HCT116 (cell line): ENCODE data around the gene CXADR. TPM values are rescaled to one million over a fixed set of nuclear protein-coding genes. Genes with fewer than 3 reads are reported as not detected.

ENCODE experiments used
- ATAC-seq: fragments of 200-7000 bp; cut with Tn5 transposase; 2 replicates; pipeline ENCODE4 v1.9.1; 2020; ENCODE audit warnings: mild to moderate bottlenecking, moderate library complexity
- BruUV-seq: library from RNA; stranded (reverse); fragments of 400-500 nt; replicated peaks from 2 replicates; lab custom pipeline; 2021; lab: Mats Ljungman, UMichigan
- CTCF ChIA-PET: fragments of 300-600 bp; sonication (Branson Sonifier 250); formaldehyde crosslinking; loops from one replicate; lab custom pipeline; 2021; ENCODE audit warnings: antibody characterized with exemption; lab: Charles Lee
- POLR2A ChIA-PET: fragments of 300-600, 350-600 bp; sonication (Branson Sonifier 250); formaldehyde crosslinking; loops from one replicate; lab custom pipeline; 2021; ENCODE audit warnings: antibody characterized with exemption; lab: Charles Lee
- RAD21 ChIA-PET, 2 experiments: fragments of 300-600 bp; sonication (Branson Sonifier 250); formaldehyde crosslinking; loops; one replicate each; lab custom pipeline; 2023; ENCODE audit warnings: low total read pairs in 2 of 2; ENCODE audit not compliant: uncharacterized antibody in 2 of 2, unreplicated experiment in 2 of 2, low non-redundant PET in 1 of 2; lab: Charles Lee
- DNase-seq: peaks from one replicate; pipeline ENCODE4 v3.0.0-alpha.2; 2010; ENCODE audit warnings: low read depth, low spot score
- H2AFZ ChIP-seq: fragments of 200-600 bp; shearing (Covaris generic), sonication (generic); 2 replicates; pipeline ENCODE4 v1.6.1; 2017; ENCODE audit warnings: low read depth, mixed run types, mixed read lengths, antibody characterized with exemption, low read length; ENCODE audit not compliant: poor library complexity, severe bottlenecking
- H3K27ac ChIP-seq: 2 replicates; pipeline ENCODE4 v1.5.1; 2012; ENCODE audit warnings: low read depth, low read length
- H3K27me3 ChIP-seq: fragments of 200-600 bp; sonication (generic); 2 replicates; pipeline ENCODE4 v1.6.1; 2016; ENCODE audit warnings: mixed run types, low read length, mixed read lengths; ENCODE audit not compliant: insufficient read depth
- H3K36me3 ChIP-seq, 2 experiments: fragments of 200-500 bp in 1 of 2; fragments of 200-600 bp in 1 of 2; sonication (Bioruptor generic) in 1 of 2; sonication (generic) in 1 of 2; 2 replicates each; pipeline versions ENCODE4 v1.5.1 to v1.6.1; 2014 to 2016; ENCODE audit warnings: low read length in 2 of 2, inconsistent platforms in 1 of 2, mixed read lengths in 1 of 2, mixed run types in 1 of 2; ENCODE audit not compliant: insufficient read depth in 2 of 2, control insufficient read depth in 1 of 2
- H3K4me1 ChIP-seq, 2 experiments: fragments of 200-600 bp in 1 of 2; sonication (generic) in 1 of 2; 2 replicates each; pipeline versions ENCODE4 v1.5.1 to v1.6.1; 2012 to 2017; ENCODE audit warnings: low read length in 2 of 2, inconsistent platforms in 1 of 2, mild to moderate bottlenecking in 1 of 2, mixed read lengths in 1 of 2, mixed run types in 1 of 2, moderate library complexity in 1 of 2; ENCODE audit not compliant: insufficient read depth in 2 of 2, control insufficient read depth in 1 of 2
- H3K4me2 ChIP-seq: fragments of 200-600 bp; sonication (generic); 2 replicates; pipeline ENCODE4 v1.6.1; 2017; ENCODE audit warnings: mixed run types, low read length, mixed read lengths
- H3K4me3 ChIP-seq, 2 experiments: fragments of 200-600 bp in 1 of 2; sonication (generic) in 1 of 2; replicated peaks in 1 of 2; 2 replicates each; pipeline ENCODE4 v1.5.1; 2011 to 2016; ENCODE audit warnings: low read length in 2 of 2, control low read depth in 1 of 2, low read depth in 1 of 2, mild to moderate bottlenecking in 1 of 2, mixed read lengths in 1 of 2, mixed run types in 1 of 2
- H3K79me2 ChIP-seq: fragments of 200-600 bp; sonication (generic); 2 replicates; pipeline ENCODE4 v1.6.1; 2017; ENCODE audit warnings: mild to moderate bottlenecking, mixed run types, low read length, moderate library complexity, mixed read lengths; ENCODE audit not compliant: insufficient read depth
- H3K9ac ChIP-seq: fragments of 200-600 bp; sonication (generic); 2 replicates; pipeline ENCODE4 v1.6.1; 2016; ENCODE audit warnings: low read length, mixed read lengths
- H3K9me2 ChIP-seq: fragments of 200-600 bp; sonication (generic), shearing (Covaris generic); 2 replicates; pipeline ENCODE4 v1.6.1; 2017; ENCODE audit warnings: mixed run types, mild to moderate bottlenecking, moderate library complexity; ENCODE audit not compliant: insufficient read depth
- H3K9me3 ChIP-seq, 2 experiments: fragments of 200-500 bp in 1 of 2; fragments of 200-600 bp in 1 of 2; sonication (Bioruptor generic) in 1 of 2; sonication (generic) in 1 of 2; 2 replicates each; pipeline ENCODE4 v1.6.1; 2014 to 2017; ENCODE audit warnings: low read length in 2 of 2, mixed read lengths in 2 of 2, inconsistent platforms in 1 of 2, low read depth in 1 of 2, mild to moderate bottlenecking in 1 of 2, mixed run types in 1 of 2, moderate library complexity in 1 of 2; ENCODE audit not compliant: control insufficient read depth in 1 of 2, insufficient read depth in 1 of 2
- H4K20me1 ChIP-seq: fragments of 200-600 bp; sonication (generic), shearing (Covaris generic); 2 replicates; pipeline ENCODE4 v1.6.1; 2017; ENCODE audit warnings: mixed run types, mild to moderate bottlenecking, moderate library complexity; ENCODE audit not compliant: insufficient read depth
- EZH2 ChIP-seq: fragments of 200-600 bp; sonication (generic); IDR thresholded peaks from 2 replicates; pipeline ENCODE4 v1.6.1; 2017; ENCODE audit warnings: antibody characterized with exemption, mixed run types
- FOSL1 ChIP-seq: IDR thresholded peaks from 2 replicates; pipeline ENCODE4 v1.6.1; 2012; ENCODE audit warnings: low read depth
- POLR2A ChIP-seq: IDR thresholded peaks from 2 replicates; pipeline ENCODE4 v1.7.0; 2011; ENCODE audit warnings: borderline replicate concordance; ENCODE audit not compliant: insufficient read depth, insufficient read length; ENCODE audit errors: extremely low read depth
- POLR2AphosphoS5 ChIP-seq: IDR thresholded peaks from 2 replicates; pipeline ENCODE4 v1.6.1; 2011; ENCODE audit warnings: mild to moderate bottlenecking, low read depth, low read length, moderate library complexity
- RAD21 ChIP-seq: IDR thresholded peaks from 2 replicates; pipeline ENCODE4 v1.6.1; 2012; ENCODE audit warnings: low read depth, mild to moderate bottlenecking
- SIN3A ChIP-seq: IDR thresholded peaks from 2 replicates; pipeline ENCODE4 v1.6.1; 2012; ENCODE audit warnings: low read depth
- TCF7L2 ChIP-seq: IDR thresholded peaks from 2 replicates; pipeline ENCODE4 v1.7.0; 2011; ENCODE audit warnings: borderline replicate concordance, inconsistent platforms; ENCODE audit not compliant: insufficient read depth, insufficient read length; ENCODE audit errors: extremely low read depth
- ZBTB33 ChIP-seq: IDR thresholded peaks from 2 replicates; pipeline ENCODE4 v1.6.1; 2011; ENCODE audit warnings: mild to moderate bottlenecking, low read length, moderate library complexity; ENCODE audit not compliant: insufficient replicate concordance; ENCODE audit errors: extremely low read depth
- ZFX ChIP-seq: fragments of 450-650 bp; IDR thresholded peaks from 2 replicates; pipeline ENCODE4 v1.6.1; 2017
- intact Hi-C: fragments of 100-400 bp; cut with micrococcal nuclease; formaldehyde crosslinking; loops from 2 replicates; pipeline ENCODE4 v1.10.0; 2022
- total RNA-seq: library from RNA; stranded (reverse); gene quantifications from one replicate; pipeline ENCODE4 v1.2.1, GENCODE V29; 2021; ENCODE audit not compliant: unreplicated experiment
- TF ChIP-seq, protein P1 (sequence below), 3 experiments: fragments of 200-600 bp in 1 of 3; sonication (generic) in 1 of 3; IDR thresholded peaks in 2 of 3; conservative IDR thresholded peaks in 1 of 3; 2 replicates each; pipeline ENCODE4 v1.5.1; 2012 to 2017; ENCODE audit warnings: low read depth in 2 of 3, low read length in 2 of 3, antibody characterized with exemption in 1 of 3, borderline replicate concordance in 1 of 3, control low read depth in 1 of 3, mild to moderate bottlenecking in 1 of 3, mixed read lengths in 1 of 3, mixed run types in 1 of 3, moderate library complexity in 1 of 3; ENCODE audit not compliant: insufficient read depth in 1 of 3

Gene CXADR
- total RNA-seq, 1 experiment from 2014 or later = 21.6 TPM

DNA sequence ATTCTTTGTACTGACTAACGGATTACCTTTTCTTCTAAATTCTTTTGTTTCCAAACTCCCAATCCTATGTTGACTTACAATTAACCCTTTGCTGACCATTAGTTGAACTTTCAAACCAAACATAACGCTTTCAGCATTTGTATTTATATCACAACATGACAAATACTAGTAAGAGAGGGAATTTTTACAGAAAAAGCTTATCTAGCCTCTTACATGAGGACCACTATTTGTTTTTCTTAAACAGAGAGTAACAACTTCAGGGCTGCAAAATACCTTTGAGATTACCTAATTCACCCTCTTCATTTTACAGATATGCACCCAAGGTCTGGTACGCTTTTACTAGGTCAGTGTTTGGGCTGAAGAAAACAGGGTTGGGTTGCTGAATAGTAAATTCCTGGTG is 45.0 kb upstream of the CXADR start:
- TF ChIP-seq ZFX (no peak), TCF7L2 (no peak), FOSL1 (no peak), POLR2AphosphoS5 (no peak), RAD21 (no peak), EZH2 (no peak), SIN3A (no peak), ZBTB33 (no peak), POLR2A (no peak)
- TF ChIP-seq, protein P1, sequence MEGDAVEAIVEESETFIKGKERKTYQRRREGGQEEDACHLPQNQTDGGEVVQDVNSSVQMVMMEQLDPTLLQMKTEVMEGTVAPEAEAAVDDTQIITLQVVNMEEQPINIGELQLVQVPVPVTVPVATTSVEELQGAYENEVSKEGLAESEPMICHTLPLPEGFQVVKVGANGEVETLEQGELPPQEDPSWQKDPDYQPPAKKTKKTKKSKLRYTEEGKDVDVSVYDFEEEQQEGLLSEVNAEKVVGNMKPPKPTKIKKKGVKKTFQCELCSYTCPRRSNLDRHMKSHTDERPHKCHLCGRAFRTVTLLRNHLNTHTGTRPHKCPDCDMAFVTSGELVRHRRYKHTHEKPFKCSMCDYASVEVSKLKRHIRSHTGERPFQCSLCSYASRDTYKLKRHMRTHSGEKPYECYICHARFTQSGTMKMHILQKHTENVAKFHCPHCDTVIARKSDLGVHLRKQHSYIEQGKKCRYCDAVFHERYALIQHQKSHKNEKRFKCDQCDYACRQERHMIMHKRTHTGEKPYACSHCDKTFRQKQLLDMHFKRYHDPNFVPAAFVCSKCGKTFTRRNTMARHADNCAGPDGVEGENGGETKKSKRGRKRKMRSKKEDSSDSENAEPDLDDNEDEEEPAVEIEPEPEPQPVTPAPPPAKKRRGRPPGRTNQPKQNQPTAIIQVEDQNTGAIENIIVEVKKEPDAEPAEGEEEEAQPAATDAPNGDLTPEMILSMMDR (IDR thresholded peaks at IDR 0.05 in 2 of 3, conservative IDR thresholded peaks at IDR 0.05 in 1 of 3; ENCODE audit: borderline replicate concordance in 1 of 3, insufficient read depth in 1 of 3, low read depth in 2 of 3, low read length in 2 of 3) = no peak
- Histone ChIP-seq H2AFZ (no peak overlapping the region), H3K9ac (no peak overlapping the region), H3K4me1 (peaks cover 4 to 12% of the 10 kb centered on the region in 2 experiments; a peak in 1 of 4 replicates), H3K4me2 (no peak overlapping the region), H3K9me2 (no peaks in the 10 kb centered on the region), H3K27ac (no peak overlapping the region), H3K79me2 (no peaks in the 10 kb centered on the region), H4K20me1 (no peaks in the 10 kb centered on the region), H3K4me3 (no peak overlapping the region), H3K9me3 (no peaks in the 10 kb centered on the region), H3K27me3 (no peaks in the 10 kb centered on the region), H3K36me3 (no peaks in the 10 kb centered on the region)
- ChIA-PET CTCF (no interaction called here), POLR2A (no interaction called here), RAD21 (no interaction called here)
- intact Hi-C loops = no loop called here
- ATAC-seq (no peak), DNase-seq (no peak)
- BruUV-seq = no TSS peak
